Measurements from ENCODE around the gene SDHA.
A peak's percentile ranks its signal among the peaks of the same experiment; 100 is the strongest.
"Not testable (repeated sequence)": the region's sequence is repeated elsewhere in the genome, so short reads cannot be mapped to it uniquely, and the experiment has no call there.

Gene SDHA

DNA sequence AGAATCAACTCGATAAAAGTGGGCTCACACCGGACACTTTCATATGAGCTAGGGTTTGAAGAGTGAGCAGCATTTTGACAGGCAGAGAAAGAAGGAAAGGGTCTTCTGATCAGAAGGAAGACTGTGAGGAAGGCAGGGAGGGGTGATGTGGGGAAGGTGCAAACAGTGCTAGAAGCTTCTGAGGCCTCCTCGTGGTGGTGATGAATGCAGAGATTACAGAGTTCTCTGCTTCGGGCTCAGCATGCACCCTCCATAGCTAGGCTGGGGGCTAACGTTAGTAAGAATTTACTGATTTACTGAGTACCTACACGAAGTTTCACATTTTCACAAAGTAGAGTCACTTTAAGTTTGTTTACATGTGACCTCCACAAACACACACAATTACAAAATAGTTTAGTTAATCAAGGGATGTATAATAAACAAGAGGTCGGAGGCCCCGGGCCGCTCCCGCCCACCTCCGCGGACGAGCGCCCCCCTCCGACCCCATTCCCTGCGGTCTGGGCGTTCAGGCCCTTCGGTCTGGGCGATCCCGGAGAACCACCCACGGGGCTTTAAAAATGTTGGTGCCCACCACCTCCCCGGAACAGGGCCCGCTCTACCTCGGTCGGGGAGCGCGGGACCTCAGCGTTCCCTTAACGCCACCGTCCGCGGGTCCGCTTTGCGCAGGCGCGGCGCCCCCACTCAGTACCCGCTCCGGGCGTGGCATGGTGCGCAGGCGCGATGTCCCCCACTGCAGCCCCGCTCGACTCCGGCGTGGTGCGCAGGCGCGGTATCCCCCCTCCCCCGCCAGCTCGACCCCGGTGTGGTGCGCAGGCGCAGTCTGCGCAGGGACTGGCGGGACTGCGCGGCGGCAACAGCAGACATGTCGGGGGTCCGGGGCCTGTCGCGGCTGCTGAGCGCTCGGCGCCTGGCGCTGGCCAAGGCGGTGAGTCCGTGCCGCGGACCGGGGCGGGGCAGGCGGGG, at the start of gene SDHA, which contains the start of gene CCDC127:
Gene SDHA, plus strand, starts transcription at position 827 of the 963 bp plus-strand sequence. Its CDS starts 36 bp downstream, at position 863.
Gene CCDC127, minus strand, starts transcription at position 660 of the 963 bp plus-strand sequence. CDS start 1,304 bp downstream, outside the sequence.
- Histone ChIP-seq H3K4me3 (ENCODE audit: low read depth, low read length) (peak within 1 kb of the TSS; percentile 98), H3K27ac (peak within 1 kb of the TSS; percentile 94), H3K36me3 (peaks cover 20% of the 10 kb centered on the region)
- peak; percentile 98 for DNase-seq
- not testable (repeated sequence) for H3K27me3 ChIP-seq (ENCODE audit: insufficient read depth, low read depth, severe bottlenecking); H3K9me3 ChIP-seq (ENCODE audit: severe bottlenecking)
- TF ChIP-seq, protein P1, sequence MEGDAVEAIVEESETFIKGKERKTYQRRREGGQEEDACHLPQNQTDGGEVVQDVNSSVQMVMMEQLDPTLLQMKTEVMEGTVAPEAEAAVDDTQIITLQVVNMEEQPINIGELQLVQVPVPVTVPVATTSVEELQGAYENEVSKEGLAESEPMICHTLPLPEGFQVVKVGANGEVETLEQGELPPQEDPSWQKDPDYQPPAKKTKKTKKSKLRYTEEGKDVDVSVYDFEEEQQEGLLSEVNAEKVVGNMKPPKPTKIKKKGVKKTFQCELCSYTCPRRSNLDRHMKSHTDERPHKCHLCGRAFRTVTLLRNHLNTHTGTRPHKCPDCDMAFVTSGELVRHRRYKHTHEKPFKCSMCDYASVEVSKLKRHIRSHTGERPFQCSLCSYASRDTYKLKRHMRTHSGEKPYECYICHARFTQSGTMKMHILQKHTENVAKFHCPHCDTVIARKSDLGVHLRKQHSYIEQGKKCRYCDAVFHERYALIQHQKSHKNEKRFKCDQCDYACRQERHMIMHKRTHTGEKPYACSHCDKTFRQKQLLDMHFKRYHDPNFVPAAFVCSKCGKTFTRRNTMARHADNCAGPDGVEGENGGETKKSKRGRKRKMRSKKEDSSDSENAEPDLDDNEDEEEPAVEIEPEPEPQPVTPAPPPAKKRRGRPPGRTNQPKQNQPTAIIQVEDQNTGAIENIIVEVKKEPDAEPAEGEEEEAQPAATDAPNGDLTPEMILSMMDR (IDR thresholded peaks at IDR 0.05; ENCODE audit: low read depth, low read length): peak; percentile 43; the same call in 1 of the 2 replicates

DNA sequence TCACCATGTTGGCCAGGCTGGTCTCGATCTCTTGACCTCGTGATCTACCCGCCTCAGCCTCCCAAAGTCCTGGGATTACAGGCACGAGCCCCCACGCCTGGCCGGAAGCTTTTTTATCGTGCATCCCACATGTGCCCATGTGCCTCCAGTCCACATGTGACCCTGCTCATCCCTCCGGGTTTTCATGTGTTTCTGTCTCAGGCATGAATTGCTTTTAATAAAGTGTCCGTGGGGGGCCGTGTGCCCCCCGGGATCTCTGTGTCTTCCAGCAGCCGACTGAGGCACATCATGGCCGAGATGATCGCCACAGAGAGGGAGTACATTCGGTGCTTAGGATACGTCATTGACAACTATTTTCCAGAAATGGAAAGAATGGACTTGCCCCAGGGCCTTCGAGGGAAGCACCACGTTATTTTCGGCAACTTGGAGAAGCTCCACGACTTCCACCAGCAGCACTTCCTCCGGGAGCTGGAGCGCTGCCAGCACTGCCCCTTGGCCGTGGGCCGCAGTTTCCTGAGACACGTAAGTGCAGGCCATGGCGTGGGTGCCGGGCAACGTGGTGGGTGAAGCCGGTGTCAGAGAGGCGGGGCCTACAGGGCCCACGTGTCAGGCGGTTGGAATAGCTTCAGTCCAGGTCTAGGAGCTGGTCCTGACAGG, 48.9 kb upstream of the SDHA start:
- H3K4me3 ChIP-seq (ENCODE audit: low read depth, low read length): no peak overlapping the region
- H3K27ac ChIP-seq: no peak overlapping the region
- TF ChIP-seq, protein P1 (IDR thresholded peaks at IDR 0.05; ENCODE audit: low read depth, low read length): no peak
- peak; percentile 6 for DNase-seq
- H3K27me3 ChIP-seq (ENCODE audit: insufficient read depth, low read depth, severe bottlenecking): no peaks in the 10 kb centered on the region
- H3K36me3 ChIP-seq: no peaks in the 10 kb centered on the region
- H3K9me3 ChIP-seq (ENCODE audit: severe bottlenecking): no peaks in the 10 kb centered on the region

DNA sequence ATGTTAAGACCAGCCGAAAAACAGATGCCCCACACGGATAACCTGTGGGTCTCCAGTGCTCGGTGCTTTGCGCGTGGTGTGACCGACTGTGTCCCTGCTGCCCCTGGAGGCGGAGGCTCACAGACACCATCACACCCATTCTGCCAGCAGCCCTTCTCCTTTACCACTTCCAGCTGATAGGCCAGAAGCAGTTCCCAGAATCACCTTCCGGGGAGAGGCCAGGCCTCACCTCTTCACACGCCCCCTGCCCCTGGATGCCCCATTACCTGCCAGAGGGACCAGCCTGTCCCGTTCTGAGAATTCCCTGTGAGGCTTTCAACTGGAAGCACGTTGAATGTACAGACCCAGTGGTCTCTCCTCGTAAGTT, 48.4 kb upstream of the SDHA start:
- TF ChIP-seq, protein P1 (IDR thresholded peaks at IDR 0.05; ENCODE audit: low read depth, low read length): no peak
- peak; percentile 8 for DNase-seq
- no peak overlapping the region for H3K4me3 ChIP-seq (ENCODE audit: low read depth, low read length)
- H3K36me3 ChIP-seq: no peaks in the 10 kb centered on the region
- no peaks in the 10 kb centered on the region for H3K27me3 ChIP-seq (ENCODE audit: insufficient read depth, low read depth, severe bottlenecking)
- H3K27ac ChIP-seq: no peak overlapping the region
- no peaks in the 10 kb centered on the region for H3K9me3 ChIP-seq (ENCODE audit: severe bottlenecking)

DNA sequence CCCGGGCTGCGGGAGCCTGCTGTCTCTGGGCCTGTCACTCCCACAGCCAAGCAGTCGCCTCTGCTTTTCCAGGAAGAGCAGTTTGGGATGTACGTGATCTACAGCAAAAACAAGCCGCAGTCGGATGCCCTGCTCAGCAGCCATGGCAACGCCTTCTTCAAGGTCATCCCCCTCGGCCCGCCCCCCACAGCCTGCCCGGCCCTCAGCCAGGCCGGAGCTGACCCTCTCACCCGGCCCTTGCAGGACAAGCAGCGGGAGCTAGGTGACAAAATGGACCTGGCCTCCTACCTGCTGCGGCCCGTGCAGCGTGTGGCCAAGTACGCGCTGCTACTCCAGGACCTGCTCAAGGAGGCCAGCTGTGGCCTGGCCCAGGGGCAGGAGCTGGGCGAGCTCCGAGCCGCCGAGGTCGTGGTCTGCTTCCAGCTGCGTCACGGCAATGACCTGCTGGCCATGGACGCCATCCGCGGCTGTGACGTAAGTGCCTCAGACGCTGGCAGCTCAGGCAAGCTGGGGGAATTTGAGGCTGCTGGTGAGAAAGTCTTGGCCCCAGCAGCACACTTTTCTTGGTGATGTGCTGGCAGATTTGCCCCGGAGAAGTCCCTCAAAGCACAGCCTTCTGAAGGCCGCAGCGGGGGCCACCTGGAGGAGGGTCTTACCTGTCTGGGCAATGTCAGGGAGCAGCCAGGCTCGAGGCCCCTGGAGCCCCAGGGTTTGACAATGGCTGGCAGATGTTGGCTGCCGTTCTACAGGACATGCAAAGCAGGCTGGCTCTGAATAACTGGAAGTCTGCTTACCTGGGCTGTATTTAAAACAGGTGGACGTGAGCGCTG, 46.9 kb upstream of the SDHA start:
- no peaks in the 10 kb centered on the region for H3K9me3 ChIP-seq (ENCODE audit: severe bottlenecking)
- DNase-seq: peak; percentile 7
- H3K27me3 ChIP-seq (ENCODE audit: insufficient read depth, low read depth, severe bottlenecking): no peaks in the 10 kb centered on the region
- H3K27ac ChIP-seq: no peak overlapping the region
- no peak overlapping the region for H3K4me3 ChIP-seq (ENCODE audit: low read depth, low read length)
- no peaks in the 10 kb centered on the region for H3K36me3 ChIP-seq
- TF ChIP-seq, protein P1 (IDR thresholded peaks at IDR 0.05; ENCODE audit: low read depth, low read length): no peak

DNA sequence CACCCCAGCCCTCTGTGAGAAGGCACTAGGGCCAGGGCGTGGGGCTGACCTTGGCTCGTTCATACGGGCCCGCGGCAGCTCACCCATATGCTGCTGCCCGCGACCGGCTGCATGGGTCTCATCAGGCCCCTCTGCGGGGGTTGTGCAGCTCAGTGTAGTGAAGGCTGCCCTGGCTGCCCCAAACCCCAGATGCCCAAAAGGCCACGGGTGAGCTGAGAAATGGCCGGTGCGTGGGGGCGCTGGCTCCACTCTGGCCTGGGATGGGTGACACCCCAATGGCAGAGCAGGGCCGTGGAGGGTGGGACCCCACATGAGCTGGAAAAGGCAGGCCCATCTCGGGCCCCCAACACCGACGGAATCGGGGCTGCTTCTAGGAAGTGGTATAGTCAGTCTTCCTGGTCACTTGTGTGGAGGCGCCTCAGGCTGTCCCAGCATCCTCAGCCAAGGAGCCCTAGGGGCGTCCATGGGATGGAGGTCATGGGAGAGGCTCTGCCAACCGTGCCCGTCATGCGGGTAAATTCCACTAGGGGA, 46.3 kb upstream of the SDHA start:
- no peak overlapping the region for H3K27ac ChIP-seq

More for the DNA sequence above, 46.3 kb upstream of the SDHA start:
- Histone ChIP-seq H3K9me3 (ENCODE audit: severe bottlenecking) (no peaks in the 10 kb centered on the region), H3K36me3 (no peaks in the 10 kb centered on the region), H3K27me3 (ENCODE audit: insufficient read depth, low read depth, severe bottlenecking) (no peaks in the 10 kb centered on the region), H3K4me3 (ENCODE audit: low read depth, low read length) (no peak overlapping the region)
- DNase-seq: peak; percentile 7
- TF ChIP-seq, protein P1 (IDR thresholded peaks at IDR 0.05; ENCODE audit: low read depth, low read length): no peak
